Loucy (cell line): ENCODE measurements around the gene BRWD1.
A peak's percentile ranks its signal among the peaks of the same experiment; 100 is the strongest.

Experiments used
- H2AFZ ChIP-seq: fragments of 200-600 bp; sonication (generic); 2 replicates; pipeline ENCODE4 v1.6.0; 2016; ENCODE audit warnings: antibody characterized with exemption, mild to moderate bottlenecking, low read length, moderate library complexity
- H3F3A ChIP-seq: fragments of 200-600 bp; 2 replicates; pipeline ENCODE4 v1.6.0; 2016; ENCODE audit warnings: antibody characterized with exemption, low read depth, mild to moderate bottlenecking
- H3K27me3 ChIP-seq: fragments of 200-600 bp; sonication (generic); 2 replicates; pipeline ENCODE4 v1.6.1; 2014; ENCODE audit warnings: low read length, mild to moderate bottlenecking; ENCODE audit not compliant: insufficient read depth, poor library complexity, severe bottlenecking
- H3K36me3 ChIP-seq: fragments of 200-600 bp; sonication (generic); 2 replicates; pipeline ENCODE4 v1.6.1; 2016; ENCODE audit warnings: low read length; ENCODE audit not compliant: insufficient read depth
- H3K4me1 ChIP-seq: fragments of 200-600 bp; sonication (generic); 2 replicates; pipeline ENCODE4 v1.5.1; 2014; ENCODE audit warnings: low read length, mild to moderate bottlenecking; ENCODE audit not compliant: insufficient read depth, poor library complexity, severe bottlenecking
- H3K4me2 ChIP-seq: fragments of 200-600 bp; sonication (generic); 2 replicates; pipeline ENCODE4 v1.6.0; 2014; ENCODE audit warnings: antibody characterized with exemption, low read length, low read depth, mild to moderate bottlenecking; ENCODE audit not compliant: poor library complexity, severe bottlenecking
- H3K4me3 ChIP-seq: fragments of 200-600 bp; sonication (generic); 2 replicates; pipeline ENCODE4 v1.5.1; 2014; ENCODE audit warnings: low read length, mild to moderate bottlenecking, mixed read lengths; ENCODE audit not compliant: poor library complexity, severe bottlenecking
- H3K79me2 ChIP-seq: fragments of 200-600 bp; sonication (generic); 2 replicates; pipeline ENCODE4 v1.6.1; 2014; ENCODE audit warnings: low read length; ENCODE audit not compliant: insufficient read depth
- H3K9ac ChIP-seq: fragments of 200-600 bp; sonication (generic); 2 replicates; pipeline ENCODE4 v1.6.0; 2014; ENCODE audit warnings: mild to moderate bottlenecking, low read depth, low read length, moderate library complexity; ENCODE audit not compliant: poor library complexity, severe bottlenecking
- H3K9me2 ChIP-seq: fragments of 200-600 bp; sonication (generic); replicated peaks from 2 replicates; pipeline ENCODE4 v1.6.1; 2016; ENCODE audit warnings: low read depth, low read length, mixed read lengths
- H3K9me3 ChIP-seq: fragments of 200-600 bp; sonication (generic); 2 replicates; pipeline ENCODE4 v1.6.1; 2014; ENCODE audit warnings: mild to moderate bottlenecking, antibody characterized with exemption, low read length, low read depth; ENCODE audit not compliant: insufficient read depth
- H4K20me1 ChIP-seq: fragments of 200-600 bp; sonication (generic); 2 replicates; pipeline ENCODE4 v1.6.0; 2014; ENCODE audit warnings: antibody characterized with exemption, low read length, mild to moderate bottlenecking; ENCODE audit not compliant: insufficient read depth, poor library complexity, severe bottlenecking
- CTCF ChIP-seq: fragments of 200-600 bp; sonication (generic); conservative IDR thresholded peaks from 2 replicates; pipeline ENCODE4 v1.5.1; 2014; ENCODE audit warnings: mild to moderate bottlenecking, antibody characterized with exemption, low read length
- EZH2phosphoT487 ChIP-seq: fragments of 200-600 bp; IDR thresholded peaks from 2 replicates; pipeline ENCODE4 v1.6.1; 2018; ENCODE audit warnings: antibody characterized with exemption, mild to moderate bottlenecking, moderate library complexity, borderline replicate concordance

Gene BRWD1

GRCh38 chr21:39346671-39347331 lies 33.4 kb upstream of the BRWD1 start:
- Histone ChIP-seq H3K9ac (peak overlapping the region; percentile 96), H3F3A (0 out of 2 replicates have a peak, but pooled peaks cover 7% of the 10 kb centered on the region), H3K9me3 (no peaks in the 10 kb centered on the region), H2AFZ (no peak overlapping the region), H4K20me1 (peaks cover 55% of the 10 kb centered on the region), H3K36me3 (peaks cover 39% of the 10 kb centered on the region), H3K4me1 (peaks cover 39% of the 10 kb centered on the region), H3K9me2 (no peaks in the 10 kb centered on the region), H3K27me3 (no peaks in the 10 kb centered on the region), H3K4me2 (peak overlapping the region; percentile 97), H3K4me3 (peak overlapping the region; percentile 98), H3K79me2 (peaks cover 67% of the 10 kb centered on the region)
- TF ChIP-seq CTCF, result no peak

- Histone ChIP-seq H3K27me3 (no peaks in the 10 kb centered on the region), H3K4me1 (peaks cover 39% of the 10 kb centered on the region), H3K9me3 (no peaks in the 10 kb centered on the region), H2AFZ (no peak overlapping the region), H3K79me2 (peaks cover 67% of the 10 kb centered on the region), H3K4me3 (peak overlapping the region; percentile 98), H3K9me2 (no peaks in the 10 kb centered on the region), H3F3A (0 out of 2 replicates have a peak, but pooled peaks cover 7% of the 10 kb centered on the region), H4K20me1 (peaks cover 55% of the 10 kb centered on the region), H3K4me2 (peak overlapping the region; percentile 97), H3K9ac (peak overlapping the region; percentile 96), H3K36me3 (peaks cover 45% of the 10 kb centered on the region)
- TF ChIP-seq CTCF, result no peak
- TF ChIP-seq EZH2phosphoT487, result no peak
Measured at GRCh38 chr21:39346206-39346605, 32.8 kb upstream of the BRWD1 start.

- Histone ChIP-seq H3K4me2 (peak overlapping the region; percentile 97), H3K9me3 (no peaks in the 10 kb centered on the region), H3K27me3 (no peaks in the 10 kb centered on the region), H3K36me3 (peaks cover 51% of the 10 kb centered on the region), H3F3A (0 out of 2 replicates have a peak, but pooled peaks cover 7% of the 10 kb centered on the region), H3K4me3 (peak overlapping the region; percentile 98), H3K4me1 (peaks cover 37% of the 10 kb centered on the region), H2AFZ (no peak overlapping the region), H4K20me1 (peaks cover 55% of the 10 kb centered on the region), H3K9ac (peak overlapping the region; percentile 96), H3K79me2 (peaks cover 64% of the 10 kb centered on the region), H3K9me2 (no peaks in the 10 kb centered on the region)
- TF ChIP-seq EZH2phosphoT487, result no peak
- TF ChIP-seq CTCF, result no peak
Measured at GRCh38 chr21:39345440-39345839, 32.0 kb upstream of the BRWD1 start.
